HG02973 (cell line): Measurements from ENCODE around the gene EPHB2.

ENCODE experiments used
- ATAC-seq: cut with Tn5 transposase; IDR thresholded peaks from one replicate; pipeline ENCODE4 v1.9.1; 2021; ENCODE audit warnings: moderate library complexity; ENCODE audit not compliant: unreplicated experiment

The EPHB2 gene

GRCh38 chr1:22875841-22876240 is 165.2 kb downstream of the EPHB2 start:
- ATAC-seq: no peak

DNA sequence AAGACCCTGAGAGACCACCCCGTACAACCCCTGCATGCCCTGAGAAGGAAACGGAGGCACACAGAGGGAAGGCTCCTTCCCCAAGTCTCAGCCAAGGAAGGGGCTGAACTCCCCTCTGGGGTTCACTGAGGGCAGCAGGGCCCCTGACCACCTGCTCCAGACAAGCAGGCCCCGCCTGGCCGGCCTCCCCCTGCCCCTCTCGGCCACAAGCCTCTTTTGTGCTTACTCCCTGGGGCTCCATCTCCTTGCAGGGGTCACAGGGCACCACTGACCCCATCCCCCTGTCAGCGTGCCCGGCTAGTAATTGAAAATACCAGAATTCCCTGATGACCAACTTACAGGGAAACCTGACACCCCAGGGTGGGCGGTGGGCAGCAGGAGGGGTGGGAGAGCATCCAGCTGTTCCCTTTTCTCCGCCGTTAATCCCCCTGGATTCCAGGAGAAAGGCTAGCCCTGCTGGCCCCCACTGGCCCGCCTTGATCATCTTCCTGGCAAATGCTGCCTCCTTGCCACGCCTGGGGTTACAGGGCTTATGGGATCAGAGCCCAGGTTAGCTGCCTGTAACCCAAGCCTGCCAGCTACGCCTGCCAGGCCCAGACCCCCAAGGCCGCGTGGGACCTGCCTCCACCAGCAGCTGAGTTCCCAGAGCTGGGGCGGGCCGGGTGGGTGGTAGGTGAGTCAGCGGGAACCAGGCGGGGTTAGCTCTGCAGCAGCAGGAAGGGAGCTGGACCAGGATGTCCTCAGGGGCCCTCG is 165.9 kb downstream of the EPHB2 start:
- no peak for ATAC-seq

DNA sequence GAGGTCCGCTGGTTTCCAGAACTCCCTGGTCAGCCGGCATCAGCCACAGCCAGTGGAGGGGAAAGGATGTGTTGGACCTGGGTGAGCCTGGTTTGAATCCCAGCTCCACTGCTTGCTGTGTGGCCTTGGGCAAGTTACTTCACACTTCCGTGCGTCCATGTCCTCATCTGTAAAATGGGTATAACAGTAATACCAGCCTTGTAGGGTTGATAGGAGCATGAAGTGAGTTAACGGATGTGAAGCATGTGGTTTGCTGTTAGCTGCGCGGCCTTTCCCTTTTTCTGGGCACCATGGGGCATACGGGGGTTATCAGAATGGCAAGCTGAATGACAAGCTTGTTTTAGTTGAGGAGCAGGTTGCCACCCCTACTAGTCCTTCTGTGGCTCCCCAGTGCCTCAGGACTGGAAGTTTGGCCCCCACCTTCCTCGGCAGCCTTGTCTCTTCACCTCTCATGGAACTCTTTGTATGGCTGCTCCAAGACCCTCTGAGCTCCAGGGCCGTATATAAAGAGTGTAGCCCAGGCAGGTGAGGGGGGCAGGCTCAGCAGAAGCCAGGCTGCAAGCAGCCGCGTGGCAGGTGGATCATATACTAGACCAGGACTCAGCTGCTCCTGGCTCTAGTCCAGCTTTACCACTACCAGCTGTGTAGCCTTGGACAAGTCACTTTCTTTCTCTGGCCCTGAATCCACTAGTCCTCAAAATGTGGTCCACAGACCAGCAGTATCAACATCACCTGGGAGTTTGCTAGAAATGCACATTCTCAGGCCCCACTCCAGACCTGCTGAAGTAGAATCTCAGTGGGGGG is 166.7 kb downstream of the EPHB2 start:
- no peak for ATAC-seq

DNA sequence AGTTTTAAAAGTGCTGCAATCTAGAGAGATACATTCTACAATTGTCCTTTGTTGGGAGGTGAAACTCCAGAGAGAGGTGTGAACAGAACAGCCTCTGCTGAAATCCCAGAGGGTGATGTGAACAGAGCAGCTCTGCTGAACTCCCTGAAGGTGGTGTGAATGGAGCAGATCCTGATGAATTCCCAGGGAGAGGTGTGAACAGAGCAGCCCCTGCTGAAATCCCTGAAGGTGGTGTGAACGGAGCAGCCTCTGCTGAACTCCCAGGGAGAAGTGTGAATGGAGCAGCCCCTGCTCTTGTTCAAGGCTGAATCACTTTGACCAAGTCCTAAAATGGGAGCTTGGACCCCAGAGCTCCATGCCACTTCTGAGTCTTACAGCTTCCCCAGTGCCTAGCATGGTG is 167.3 kb downstream of the EPHB2 start:
- ATAC-seq: no peak

DNA sequence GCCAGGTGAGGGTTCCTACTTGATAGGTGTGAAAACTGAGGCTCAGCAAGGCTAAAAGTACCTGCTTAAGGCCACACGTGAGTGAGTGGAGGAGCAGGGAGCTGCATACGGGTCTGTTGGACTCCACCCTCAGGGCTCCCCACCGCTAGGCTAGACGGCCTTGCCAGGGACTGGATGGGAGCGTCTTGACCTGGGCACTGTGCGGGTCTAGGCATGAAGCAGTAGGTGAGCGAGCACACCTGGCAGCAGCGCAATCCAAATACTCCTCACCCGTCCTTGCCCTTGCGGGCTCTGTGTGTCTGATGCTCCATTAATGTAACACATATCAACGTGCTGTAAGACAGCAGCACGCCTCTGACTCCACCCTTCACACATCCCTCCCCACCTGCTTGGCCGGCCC is 168.0 kb downstream of the EPHB2 start:
- ATAC-seq: no peak

- ATAC-seq: no peak
Measured at GRCh38 chr1:22879445-22879844, 168.8 kb downstream of the EPHB2 start.

- ATAC-seq: no peak
Measured at GRCh38 chr1:22880174-22880601, 169.5 kb downstream of the EPHB2 start.

DNA sequence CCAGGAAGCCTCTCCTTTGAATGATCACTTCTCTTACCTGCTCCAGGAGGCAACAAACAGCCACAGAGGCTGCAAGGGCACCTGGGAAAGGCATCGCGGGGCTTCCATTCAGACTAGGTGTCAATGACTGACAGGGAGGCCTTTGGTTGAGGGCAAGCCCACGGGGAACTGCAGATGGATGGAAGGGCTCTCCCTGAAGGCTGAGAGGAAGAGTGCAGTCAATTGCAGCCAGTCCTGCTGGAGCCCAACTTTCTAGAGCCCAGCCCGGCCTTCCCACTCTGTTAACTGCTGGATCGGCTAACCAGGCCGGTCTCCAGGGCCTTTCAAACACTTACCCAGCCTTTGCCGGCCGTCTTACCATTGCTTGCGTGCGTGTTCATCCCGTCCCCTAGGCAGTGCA is 172.8 kb downstream of the EPHB2 start:
- no peak for ATAC-seq

DNA sequence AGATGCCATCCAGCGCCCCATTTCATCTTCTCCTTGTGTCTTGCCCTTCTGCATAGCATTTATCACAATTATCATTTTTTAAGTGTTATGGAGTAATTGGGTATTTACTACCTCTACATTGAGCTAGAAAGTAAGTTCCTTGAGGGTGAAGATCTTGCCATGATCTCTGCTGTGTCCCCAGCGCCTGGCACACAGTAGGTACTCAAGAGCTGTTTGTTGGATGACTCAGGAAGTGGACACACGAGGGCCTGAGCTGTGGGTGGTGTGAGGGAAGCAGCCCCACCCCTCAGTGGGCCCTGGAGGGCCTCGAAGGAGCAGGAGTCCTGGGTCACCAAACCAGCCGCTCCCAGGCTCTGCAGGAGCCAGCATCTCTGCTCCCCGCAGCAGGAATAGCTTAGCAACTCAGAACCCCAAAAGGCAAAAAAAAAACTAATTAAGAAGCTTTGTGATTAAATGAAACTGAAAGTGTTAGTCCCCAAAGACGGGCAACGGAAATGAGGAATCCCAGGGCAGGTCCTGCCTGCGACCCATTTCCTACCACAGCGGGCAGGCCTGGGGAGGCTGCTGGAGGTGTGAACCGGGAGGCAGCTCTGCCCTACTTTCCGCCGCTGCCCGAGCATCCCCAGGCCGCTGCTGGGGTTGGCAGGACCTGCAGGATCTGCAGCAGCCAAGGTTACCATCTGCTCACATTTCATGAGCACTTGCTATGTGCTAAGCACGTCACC is 174.3 kb downstream of the EPHB2 start:
- ATAC-seq: no peak

DNA sequence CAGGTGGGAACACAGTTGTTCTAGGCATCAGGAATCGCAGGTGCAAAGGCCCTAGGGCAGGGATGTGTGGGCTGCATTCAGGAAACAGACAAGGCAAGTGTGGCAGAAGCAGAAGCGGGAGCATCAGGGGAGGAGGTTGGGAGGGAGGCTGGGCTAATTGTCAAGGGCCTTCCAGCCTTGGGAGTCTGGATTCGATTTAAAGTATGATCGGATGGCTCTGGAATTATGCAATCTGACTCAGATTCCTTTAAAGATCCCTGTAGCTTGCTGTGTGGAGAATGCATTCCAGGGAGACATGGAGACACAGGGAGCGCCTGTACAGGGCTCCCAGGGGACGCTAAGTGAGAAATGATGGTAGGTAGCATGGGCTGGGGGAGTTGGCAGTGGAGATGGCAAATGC is 175.6 kb downstream of the EPHB2 start:
- no peak for ATAC-seq

- no peak for ATAC-seq
Measured at GRCh38 chr1:22887491-22887890, 176.9 kb downstream of the EPHB2 start.

- ATAC-seq: no peak
Measured at GRCh38 chr1:22888320-22889075, 177.9 kb downstream of the EPHB2 start.

DNA sequence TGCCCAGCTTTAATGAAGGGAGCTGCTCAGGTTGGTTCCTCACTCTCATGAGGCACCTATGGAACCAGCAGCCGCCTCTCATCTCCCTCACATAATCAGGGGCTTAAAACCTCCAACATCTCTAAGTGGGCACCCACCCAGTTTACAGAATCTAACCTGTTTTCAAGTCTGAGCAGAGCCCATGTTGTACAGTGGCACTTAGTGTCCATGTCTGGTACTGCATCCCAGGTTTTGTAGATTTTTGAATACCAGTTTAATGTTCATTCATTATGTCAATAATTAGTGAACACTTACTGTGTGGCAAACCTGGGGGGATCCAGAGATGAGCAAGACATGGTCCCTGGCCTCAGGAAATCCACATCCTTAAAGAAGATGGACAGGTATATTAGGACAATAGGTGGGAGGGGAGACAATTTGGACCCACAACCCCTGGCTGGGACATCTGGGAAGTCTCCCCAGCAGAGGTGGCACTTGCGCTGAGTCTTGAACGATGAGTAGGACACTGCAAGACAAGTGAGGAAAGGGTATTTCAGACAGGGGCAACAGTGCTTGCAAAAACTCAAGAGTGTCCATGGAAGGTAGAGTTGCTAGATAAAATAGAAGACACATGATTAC is 178.7 kb downstream of the EPHB2 start:
- no peak for ATAC-seq

DNA sequence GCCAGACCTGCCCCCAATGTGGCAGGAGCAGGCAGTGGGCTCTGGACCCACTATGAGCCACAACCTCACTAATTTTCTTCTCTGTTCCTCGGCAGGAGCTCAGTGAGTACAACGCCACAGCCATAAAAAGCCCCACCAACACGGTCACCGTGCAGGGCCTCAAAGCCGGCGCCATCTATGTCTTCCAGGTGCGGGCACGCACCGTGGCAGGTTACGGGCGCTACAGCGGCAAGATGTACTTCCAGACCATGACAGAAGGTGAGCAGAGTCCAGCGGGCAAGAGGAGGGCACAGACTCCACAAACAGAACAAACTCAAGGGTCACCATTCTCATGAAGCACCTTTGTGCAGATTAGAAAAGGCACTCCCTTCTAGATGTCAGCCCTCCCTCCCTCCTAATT is 182.2 kb downstream of the EPHB2 start:
- ATAC-seq: no peak

- no peak for ATAC-seq
Measured at GRCh38 chr1:22893292-22893691, 182.7 kb downstream of the EPHB2 start.

- no peak for ATAC-seq
Measured at GRCh38 chr1:22895357-22895756, 184.7 kb downstream of the EPHB2 start.

DNA sequence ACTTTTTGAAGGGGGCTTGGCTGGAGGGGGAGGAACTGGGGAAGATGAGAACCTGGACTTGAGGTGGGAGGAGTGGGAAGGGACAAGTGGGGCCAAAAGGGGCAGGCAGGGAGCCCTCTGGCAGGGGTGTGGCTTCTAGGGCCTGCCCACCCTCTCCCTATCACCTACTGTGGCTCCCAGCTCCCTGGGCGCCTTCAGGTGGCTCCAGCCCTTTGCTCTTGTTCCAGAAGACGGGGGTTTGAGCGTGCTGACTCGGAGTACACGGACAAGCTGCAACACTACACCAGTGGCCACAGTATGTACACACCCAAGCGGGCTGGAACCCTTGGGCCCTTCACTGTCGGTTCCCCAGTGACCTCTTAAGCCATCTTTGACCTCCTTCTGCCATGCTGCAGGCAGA is 185.5 kb downstream of the EPHB2 start:
- ATAC-seq: no peak

DNA sequence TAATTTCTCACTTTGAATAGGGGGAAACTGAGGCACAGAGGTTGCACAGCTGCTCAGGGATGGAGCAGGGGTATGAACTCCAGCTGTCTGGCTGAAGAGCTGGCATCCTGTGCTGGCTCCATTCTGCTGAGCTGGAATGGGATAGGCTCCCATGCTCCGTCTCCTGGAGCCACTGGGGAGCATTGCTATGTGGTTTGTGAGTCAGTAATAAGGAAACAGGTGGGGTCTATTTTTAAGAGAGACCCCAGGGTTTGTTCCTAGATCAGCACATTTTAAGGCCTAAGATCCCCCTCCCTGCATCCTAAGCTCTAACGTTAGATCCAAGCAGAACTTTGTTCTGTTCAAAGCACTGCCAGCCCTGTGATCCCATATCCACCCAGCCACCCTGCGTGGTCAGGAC is 189.8 kb downstream of the EPHB2 start:
- ATAC-seq: no peak

DNA sequence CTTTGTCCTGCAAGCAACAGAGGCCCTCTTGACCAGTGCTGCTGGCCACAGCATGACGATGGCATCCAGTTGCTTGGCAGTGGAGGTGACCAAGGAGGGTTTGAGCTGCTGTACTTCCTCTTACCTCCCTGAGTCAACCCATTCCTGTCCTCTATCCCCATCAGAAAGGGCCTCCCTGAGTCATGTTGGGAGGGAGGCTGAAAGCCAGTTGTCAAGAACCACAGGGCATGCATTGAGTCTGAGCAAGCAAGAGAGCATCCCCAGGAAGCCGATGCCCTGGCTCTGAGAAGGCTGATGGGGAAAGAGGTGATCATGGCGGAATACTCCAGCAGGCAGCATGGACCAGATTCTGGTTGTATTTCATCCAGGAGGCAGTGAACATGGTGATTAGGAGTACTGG is 192.5 kb downstream of the EPHB2 start:
- ATAC-seq: no peak

DNA sequence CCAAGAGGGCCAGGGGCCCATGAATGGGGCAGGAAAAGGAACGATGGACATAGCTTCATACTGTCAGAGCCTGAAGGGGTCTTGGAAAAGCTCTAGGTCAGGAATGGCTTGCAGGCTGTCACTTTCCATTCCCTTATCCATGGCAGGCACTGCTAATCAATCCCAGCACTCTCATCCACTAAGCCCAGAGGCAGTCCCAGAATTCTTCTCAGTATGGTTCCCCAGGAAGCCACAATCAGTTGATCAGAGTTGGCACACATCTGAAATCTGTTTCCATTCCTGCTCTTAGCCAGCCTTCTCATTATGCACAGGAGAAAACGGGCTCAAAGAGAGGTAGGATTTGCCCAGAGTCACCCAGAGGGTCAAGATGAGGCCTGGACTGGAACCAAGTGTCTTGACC is 196.3 kb downstream of the EPHB2 start:
- ATAC-seq: no peak

GRCh38 chr1:22907528-22907927 is 196.9 kb downstream of the EPHB2 start:
- ATAC-seq: no peak
